A549 (cell line): ENCODE measurements around the gene UBAP2.

Source experiments
- CHD2 ChIP-seq: fragments of 150-350 bp; IDR thresholded peaks from 2 replicates; pipeline ENCODE4 v1.6.1; 2014; ENCODE audit warnings: low read length; ENCODE audit not compliant: partially characterized antibody
- MYC ChIP-seq: IDR thresholded peaks from 2 replicates; pipeline ENCODE4 v1.6.1; 2012; ENCODE audit warnings: mild to moderate bottlenecking, inconsistent platforms, low read length, improper control_type of control experiment, borderline replicate concordance
- RFX5 ChIP-seq: fragments of 450-650 bp; IDR thresholded peaks from 2 replicates; pipeline ENCODE4 v1.7.1; 2014; ENCODE audit warnings: antibody characterized with exemption, mild to moderate bottlenecking, moderate library complexity
- TF ChIP-seq, protein P1 (sequence below): fragments of >200 bp; sonication (Bioruptor Twin); formaldehyde crosslinking; IDR thresholded peaks from 3 replicates; pipeline ENCODE4 v1.5.1; 2016
- TF ChIP-seq, protein P2 (sequence below): fragments of 200-600 bp; sonication (generic); IDR thresholded peaks from 2 replicates; pipeline ENCODE4 v1.6.1; 2016; ENCODE audit warnings: antibody characterized with exemption, mild to moderate bottlenecking, moderate library complexity

DNA sequence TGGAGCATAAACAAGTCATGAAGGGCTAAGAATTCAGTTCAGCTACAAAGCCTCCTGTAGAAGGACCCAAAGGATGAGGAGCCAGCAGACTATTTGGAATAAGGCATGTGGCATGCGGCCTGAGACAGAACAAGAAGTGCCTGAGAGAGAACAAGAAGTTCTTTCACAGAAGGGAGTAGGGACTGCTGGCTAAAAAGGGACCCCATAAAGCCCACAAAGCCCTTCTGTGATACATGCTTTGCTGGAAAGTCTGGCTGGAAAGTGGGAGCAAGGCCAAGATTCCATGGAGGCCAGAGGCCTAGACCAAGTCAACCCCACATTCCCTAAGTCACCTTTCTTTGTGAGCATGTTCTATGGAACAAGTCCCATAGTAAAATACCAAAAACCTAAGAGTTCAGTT is 35.9 kb upstream of the UBAP2 start:
- TF ChIP-seq, protein P1, sequence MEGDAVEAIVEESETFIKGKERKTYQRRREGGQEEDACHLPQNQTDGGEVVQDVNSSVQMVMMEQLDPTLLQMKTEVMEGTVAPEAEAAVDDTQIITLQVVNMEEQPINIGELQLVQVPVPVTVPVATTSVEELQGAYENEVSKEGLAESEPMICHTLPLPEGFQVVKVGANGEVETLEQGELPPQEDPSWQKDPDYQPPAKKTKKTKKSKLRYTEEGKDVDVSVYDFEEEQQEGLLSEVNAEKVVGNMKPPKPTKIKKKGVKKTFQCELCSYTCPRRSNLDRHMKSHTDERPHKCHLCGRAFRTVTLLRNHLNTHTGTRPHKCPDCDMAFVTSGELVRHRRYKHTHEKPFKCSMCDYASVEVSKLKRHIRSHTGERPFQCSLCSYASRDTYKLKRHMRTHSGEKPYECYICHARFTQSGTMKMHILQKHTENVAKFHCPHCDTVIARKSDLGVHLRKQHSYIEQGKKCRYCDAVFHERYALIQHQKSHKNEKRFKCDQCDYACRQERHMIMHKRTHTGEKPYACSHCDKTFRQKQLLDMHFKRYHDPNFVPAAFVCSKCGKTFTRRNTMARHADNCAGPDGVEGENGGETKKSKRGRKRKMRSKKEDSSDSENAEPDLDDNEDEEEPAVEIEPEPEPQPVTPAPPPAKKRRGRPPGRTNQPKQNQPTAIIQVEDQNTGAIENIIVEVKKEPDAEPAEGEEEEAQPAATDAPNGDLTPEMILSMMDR = no peak
- TF ChIP-seq, protein P2, sequence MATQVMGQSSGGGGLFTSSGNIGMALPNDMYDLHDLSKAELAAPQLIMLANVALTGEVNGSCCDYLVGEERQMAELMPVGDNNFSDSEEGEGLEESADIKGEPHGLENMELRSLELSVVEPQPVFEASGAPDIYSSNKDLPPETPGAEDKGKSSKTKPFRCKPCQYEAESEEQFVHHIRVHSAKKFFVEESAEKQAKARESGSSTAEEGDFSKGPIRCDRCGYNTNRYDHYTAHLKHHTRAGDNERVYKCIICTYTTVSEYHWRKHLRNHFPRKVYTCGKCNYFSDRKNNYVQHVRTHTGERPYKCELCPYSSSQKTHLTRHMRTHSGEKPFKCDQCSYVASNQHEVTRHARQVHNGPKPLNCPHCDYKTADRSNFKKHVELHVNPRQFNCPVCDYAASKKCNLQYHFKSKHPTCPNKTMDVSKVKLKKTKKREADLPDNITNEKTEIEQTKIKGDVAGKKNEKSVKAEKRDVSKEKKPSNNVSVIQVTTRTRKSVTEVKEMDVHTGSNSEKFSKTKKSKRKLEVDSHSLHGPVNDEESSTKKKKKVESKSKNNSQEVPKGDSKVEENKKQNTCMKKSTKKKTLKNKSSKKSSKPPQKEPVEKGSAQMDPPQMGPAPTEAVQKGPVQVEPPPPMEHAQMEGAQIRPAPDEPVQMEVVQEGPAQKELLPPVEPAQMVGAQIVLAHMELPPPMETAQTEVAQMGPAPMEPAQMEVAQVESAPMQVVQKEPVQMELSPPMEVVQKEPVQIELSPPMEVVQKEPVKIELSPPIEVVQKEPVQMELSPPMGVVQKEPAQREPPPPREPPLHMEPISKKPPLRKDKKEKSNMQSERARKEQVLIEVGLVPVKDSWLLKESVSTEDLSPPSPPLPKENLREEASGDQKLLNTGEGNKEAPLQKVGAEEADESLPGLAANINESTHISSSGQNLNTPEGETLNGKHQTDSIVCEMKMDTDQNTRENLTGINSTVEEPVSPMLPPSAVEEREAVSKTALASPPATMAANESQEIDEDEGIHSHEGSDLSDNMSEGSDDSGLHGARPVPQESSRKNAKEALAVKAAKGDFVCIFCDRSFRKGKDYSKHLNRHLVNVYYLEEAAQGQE = no peak
- TF ChIP-seq CHD2 (no peak), RFX5 (no peak), MYC (no peak)
